Measurements from ENCODE around the gene SRBD1. TPM values are rescaled to one million over a fixed set of nuclear protein-coding genes. Genes with fewer than 3 reads are reported as not detected.

The SRBD1 gene
- total RNA-seq, 4 donors from 2014 or later: 7.2 to 12.9 (median 9.9) TPM

DNA sequence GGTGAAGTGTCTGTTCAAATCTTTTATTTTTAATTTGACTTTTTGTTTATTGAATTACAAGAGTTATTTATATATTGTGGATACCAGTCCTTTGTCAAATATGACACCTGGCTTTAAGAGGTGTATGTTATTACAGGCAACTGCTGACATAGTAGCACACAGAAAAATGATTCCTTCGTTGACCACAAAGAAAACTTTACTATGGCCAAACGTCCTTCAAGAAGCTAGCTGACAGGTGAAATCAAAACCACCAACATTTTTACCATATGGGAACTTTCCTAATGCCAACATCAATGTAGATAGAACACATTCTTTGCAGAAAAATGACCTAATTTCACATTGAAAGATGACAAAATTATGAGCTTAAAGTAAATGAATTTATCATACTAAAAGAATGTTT, 6.4 kb upstream of the SRBD1 start:
- no peak for DNase-seq (ENCODE audit: low spot score in 2 of 2)
- WGBS, 2 donors: 64 to 75% methylated on average over 2 of the region's 2 CpGs
- intact Hi-C loops (cut with DNase I; ENCODE audit: low total_unique reads): no loop called here
- TF ChIP-seq CTCF (IDR thresholded peaks at IDR 0.05) (no peak), POLR2A (IDR thresholded peaks at IDR 0.05) (no peak)
- H3K4me3 ChIP-seq (ENCODE audit: low read depth, poor library complexity, severe bottlenecking): no peak overlapping the region

- 48 to 53% methylated on average over 4 of the region's 4 CpGs for WGBS, 2 donors
- intact Hi-C loops (cut with DNase I; ENCODE audit: low total_unique reads): no loop called here
- no peak for DNase-seq (ENCODE audit: low spot score in 2 of 2)
- no peak overlapping the region for H3K4me3 ChIP-seq (ENCODE audit: low read depth, poor library complexity, severe bottlenecking)
- TF ChIP-seq CTCF (IDR thresholded peaks at IDR 0.05) (no peak), POLR2A (IDR thresholded peaks at IDR 0.05) (no peak)
Observed at GRCh38 chr2:45616658-45617411, 5.8 kb upstream of the SRBD1 start.

DNA sequence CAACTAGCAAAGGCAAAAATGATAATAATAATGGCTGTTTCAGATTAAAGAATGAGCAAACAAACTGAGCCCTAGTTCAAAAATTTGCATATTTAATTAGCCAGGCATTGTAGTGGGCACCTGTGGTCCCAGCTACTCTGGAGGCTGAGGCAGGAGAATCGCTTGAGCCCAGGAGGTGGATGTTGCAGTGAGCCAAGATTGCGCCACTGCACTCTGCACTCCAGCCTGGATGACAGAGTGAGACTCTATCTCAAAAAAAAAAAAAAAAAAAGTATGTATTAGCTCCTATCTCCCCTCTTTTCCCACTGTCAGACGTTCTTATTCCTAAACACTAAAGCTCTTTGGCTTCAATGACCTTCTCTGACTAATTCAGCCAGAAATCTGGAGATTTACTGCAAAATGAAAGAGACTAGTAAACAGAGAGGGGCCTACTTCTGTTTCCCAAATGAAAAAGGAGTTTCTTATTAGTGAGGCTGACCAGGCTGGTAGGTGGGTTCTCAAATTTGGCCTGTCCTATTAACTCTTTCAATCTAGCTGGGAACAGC, 3.9 kb upstream of the SRBD1 start:
- no peak for DNase-seq (ENCODE audit: low spot score in 2 of 2)
- no peak overlapping the region for H3K4me3 ChIP-seq (ENCODE audit: low read depth, poor library complexity, severe bottlenecking)
- TF ChIP-seq CTCF (IDR thresholded peaks at IDR 0.05): no peak
- TF ChIP-seq POLR2A (IDR thresholded peaks at IDR 0.05): no peak
- 80% methylated on average over 3 of the region's 3 CpGs for WGBS, 2 donors
- intact Hi-C loops (cut with DNase I; ENCODE audit: low total_unique reads): no loop called here

DNA sequence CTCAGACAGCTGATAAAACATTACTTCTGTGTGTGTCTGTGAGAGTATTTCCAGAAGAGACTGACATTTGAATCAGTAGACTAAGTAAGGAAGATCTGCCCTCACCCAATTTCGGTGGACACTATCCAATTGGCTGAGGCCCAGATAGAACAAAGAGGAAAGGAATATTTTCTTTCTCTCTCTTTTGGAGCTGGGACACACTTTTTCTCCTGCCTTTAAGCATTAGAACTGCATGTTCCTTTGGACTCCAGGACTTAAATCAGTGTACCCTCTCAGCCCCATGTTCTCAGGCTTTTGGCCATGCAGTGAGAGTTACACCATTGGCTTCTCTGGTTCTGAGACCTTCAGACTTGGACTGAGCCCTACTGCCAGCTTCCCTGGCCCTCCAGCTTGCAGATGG, 3.3 kb upstream of the SRBD1 start:
- no peak overlapping the region for H3K4me3 ChIP-seq (ENCODE audit: low read depth, poor library complexity, severe bottlenecking)
- WGBS, 2 donors: 44 to 47% methylated on average over 1 of the region's 1 CpG
- intact Hi-C loops (cut with DNase I; ENCODE audit: low total_unique reads): no loop called here
- TF ChIP-seq CTCF (IDR thresholded peaks at IDR 0.05) (no peak), POLR2A (IDR thresholded peaks at IDR 0.05) (no peak)
- DNase-seq (ENCODE audit: low spot score in 2 of 2): no peak

GRCh38 chr2:45612731-45613130, 1.7 kb upstream of the SRBD1 start:
- 70 to 80% methylated on average over 2 of the region's 2 CpGs for WGBS, 2 donors
- intact Hi-C loops (cut with DNase I; ENCODE audit: low total_unique reads): no loop called here
- TF ChIP-seq POLR2A (IDR thresholded peaks at IDR 0.05): no peak
- no peak for TF ChIP-seq CTCF (IDR thresholded peaks at IDR 0.05)
- no peak overlapping the region for H3K4me3 ChIP-seq (ENCODE audit: low read depth, poor library complexity, severe bottlenecking)
- DNase-seq (ENCODE audit: low spot score in 2 of 2): no peak

Measured in lower leg skin (tissue), 4 donors.